Measurements from ENCODE around the gene PDE9A. TPM values are rescaled to one million over a fixed set of nuclear protein-coding genes. Genes with fewer than 3 reads are reported as not detected.

Gene PDE9A
- polyA plus RNA-seq, 1 experiment = 0.09 TPM

DNA sequence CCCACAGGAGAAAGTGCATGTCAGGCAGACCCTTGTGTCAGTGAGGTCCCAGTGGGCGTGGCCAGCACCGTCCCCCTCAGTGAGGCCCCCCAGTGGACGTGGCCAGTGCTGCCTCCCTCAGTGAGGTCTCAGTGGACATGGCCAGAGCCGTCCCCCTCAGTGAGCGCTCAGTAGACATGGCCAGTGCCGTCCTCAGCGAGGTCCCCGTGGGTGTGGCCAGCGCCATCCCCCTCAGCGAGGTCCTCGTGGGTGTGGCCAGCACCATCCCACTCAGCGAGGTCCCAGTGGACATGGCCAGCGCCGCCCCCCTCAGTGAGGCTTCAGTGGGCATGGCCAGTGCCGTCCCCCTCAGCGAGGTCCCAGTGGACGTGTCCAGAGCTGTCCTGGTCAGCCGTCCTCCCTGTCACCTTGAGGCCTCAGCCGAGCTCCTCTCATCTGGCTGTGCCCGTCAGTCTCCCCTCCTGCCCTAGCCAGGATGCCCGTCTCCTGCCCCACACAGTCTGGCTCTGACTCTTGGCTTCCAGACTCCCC, 35.5 kb downstream of the PDE9A start:
- no peaks in the 10 kb centered on the region for H3K36me3 ChIP-seq (ENCODE audit: control insufficient read depth, insufficient read depth, low read length)
- ChIA-PET POLR2A (no interaction called here), CTCF (no interaction called here)
- TF ChIP-seq, protein P1, sequence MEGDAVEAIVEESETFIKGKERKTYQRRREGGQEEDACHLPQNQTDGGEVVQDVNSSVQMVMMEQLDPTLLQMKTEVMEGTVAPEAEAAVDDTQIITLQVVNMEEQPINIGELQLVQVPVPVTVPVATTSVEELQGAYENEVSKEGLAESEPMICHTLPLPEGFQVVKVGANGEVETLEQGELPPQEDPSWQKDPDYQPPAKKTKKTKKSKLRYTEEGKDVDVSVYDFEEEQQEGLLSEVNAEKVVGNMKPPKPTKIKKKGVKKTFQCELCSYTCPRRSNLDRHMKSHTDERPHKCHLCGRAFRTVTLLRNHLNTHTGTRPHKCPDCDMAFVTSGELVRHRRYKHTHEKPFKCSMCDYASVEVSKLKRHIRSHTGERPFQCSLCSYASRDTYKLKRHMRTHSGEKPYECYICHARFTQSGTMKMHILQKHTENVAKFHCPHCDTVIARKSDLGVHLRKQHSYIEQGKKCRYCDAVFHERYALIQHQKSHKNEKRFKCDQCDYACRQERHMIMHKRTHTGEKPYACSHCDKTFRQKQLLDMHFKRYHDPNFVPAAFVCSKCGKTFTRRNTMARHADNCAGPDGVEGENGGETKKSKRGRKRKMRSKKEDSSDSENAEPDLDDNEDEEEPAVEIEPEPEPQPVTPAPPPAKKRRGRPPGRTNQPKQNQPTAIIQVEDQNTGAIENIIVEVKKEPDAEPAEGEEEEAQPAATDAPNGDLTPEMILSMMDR (IDR thresholded peaks at IDR 0.05; ENCODE audit: insufficient read depth, low read depth, low read length) = no peak
- H3K4me3 ChIP-seq (ENCODE audit: low read depth, low read length) = no peak overlapping the region
- DNase-seq (ENCODE audit: low read depth) = no peak
- no peaks in the 10 kb centered on the region for H3K27me3 ChIP-seq (ENCODE audit: control insufficient read depth, insufficient read depth, low read length)

DNA sequence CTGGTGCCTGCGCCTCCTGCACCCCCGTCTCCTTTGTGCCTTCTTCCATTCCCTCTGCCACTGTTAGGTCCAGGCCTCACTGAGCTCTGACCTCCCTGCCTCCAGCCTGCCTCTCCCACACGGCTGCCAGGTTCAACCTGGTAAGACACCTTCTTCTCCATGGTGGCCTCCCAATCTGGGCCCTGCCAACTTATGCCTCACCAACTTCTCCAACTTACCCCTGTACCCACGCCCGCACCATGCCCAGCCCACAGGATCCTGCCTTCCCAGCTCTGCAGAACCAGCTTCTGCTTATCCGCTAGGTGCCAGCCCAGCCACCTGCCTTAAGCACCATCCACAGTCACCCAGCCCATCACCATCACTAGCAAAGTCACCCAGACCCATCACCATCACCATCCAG, 37.2 kb downstream of the PDE9A start:
- CTCF ChIA-PET = no interaction called here
- Histone ChIP-seq H3K4me3 (ENCODE audit: low read depth, low read length) (no peak overlapping the region), H3K36me3 (ENCODE audit: control insufficient read depth, insufficient read depth, low read length) (no peaks in the 10 kb centered on the region), H3K27me3 (ENCODE audit: control insufficient read depth, insufficient read depth, low read length) (no peaks in the 10 kb centered on the region)
- DNase-seq (ENCODE audit: low read depth) = no peak
- POLR2A ChIA-PET = no interaction called here
- TF ChIP-seq, protein P1 (IDR thresholded peaks at IDR 0.05; ENCODE audit: insufficient read depth, low read depth, low read length) = no peak

DNA sequence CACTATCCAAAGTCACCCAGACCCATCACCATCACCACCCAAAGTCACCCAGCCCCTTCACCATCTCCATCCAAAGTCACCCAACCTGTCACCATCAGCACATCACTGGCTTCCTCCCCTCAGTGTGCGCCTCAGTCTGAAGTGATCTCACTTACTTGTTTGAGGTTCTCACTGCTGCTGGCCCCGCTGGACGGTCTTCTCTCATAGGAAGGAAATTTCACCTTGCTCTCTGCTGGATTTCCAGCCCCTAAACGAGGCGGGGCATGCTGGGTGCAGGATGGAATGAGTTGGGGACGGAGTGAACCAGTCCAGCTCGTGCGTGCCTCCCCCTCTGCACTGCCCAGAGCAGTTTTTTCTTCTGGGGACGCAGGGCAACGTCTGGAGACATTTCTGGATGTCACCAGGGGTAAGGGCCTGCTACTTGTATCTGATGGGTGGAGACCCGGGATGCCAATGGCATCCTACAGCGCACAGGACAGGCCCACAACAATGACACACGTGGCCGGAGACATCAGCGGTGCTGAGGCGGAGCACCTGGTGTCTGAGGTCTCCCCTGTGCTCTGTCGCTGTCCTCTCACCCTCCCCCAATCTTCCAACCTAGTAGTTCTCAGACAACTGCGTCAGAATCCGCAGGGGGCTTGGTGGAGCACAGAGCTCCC, 38.6 kb downstream of the PDE9A start:
- POLR2A ChIA-PET = no interaction called here
- Histone ChIP-seq H3K4me3 (ENCODE audit: low read depth, low read length) (no peak overlapping the region), H3K27me3 (ENCODE audit: control insufficient read depth, insufficient read depth, low read length) (no peaks in the 10 kb centered on the region), H3K36me3 (ENCODE audit: control insufficient read depth, insufficient read depth, low read length) (no peaks in the 10 kb centered on the region)
- TF ChIP-seq, protein P1 (IDR thresholded peaks at IDR 0.05; ENCODE audit: insufficient read depth, low read depth, low read length) = no peak
- CTCF ChIA-PET = no interaction called here
- no peak for DNase-seq (ENCODE audit: low read depth)

DNA sequence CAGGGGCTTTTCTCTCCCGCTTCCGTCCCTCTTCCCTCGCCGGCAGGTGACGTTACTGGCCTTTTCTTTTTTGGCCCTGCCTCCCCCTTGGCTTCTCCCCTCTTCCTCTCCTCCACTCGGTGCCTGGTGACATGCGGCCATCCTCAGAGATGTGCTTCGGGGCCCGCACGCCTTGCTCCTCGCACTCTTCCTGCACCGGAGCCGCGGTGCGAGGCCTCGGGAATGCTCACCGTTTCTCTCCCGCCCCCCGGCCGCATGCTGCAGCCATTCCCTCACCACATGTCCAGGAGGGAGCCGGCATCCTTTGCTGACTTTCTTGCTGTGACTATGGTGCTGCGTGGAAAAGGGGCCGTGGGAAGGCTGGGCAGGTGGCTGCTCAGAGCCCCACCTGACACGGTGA, 39.3 kb downstream of the PDE9A start:
- DNase-seq (ENCODE audit: low read depth) = no peak
- no peak overlapping the region for H3K4me3 ChIP-seq (ENCODE audit: low read depth, low read length)
- CTCF ChIA-PET = no interaction called here
- POLR2A ChIA-PET = no interaction called here
- TF ChIP-seq, protein P1 (IDR thresholded peaks at IDR 0.05; ENCODE audit: insufficient read depth, low read depth, low read length) = no peak
- no peaks in the 10 kb centered on the region for H3K27me3 ChIP-seq (ENCODE audit: control insufficient read depth, insufficient read depth, low read length)
- H3K36me3 ChIP-seq (ENCODE audit: control insufficient read depth, insufficient read depth, low read length) = no peaks in the 10 kb centered on the region

DNA sequence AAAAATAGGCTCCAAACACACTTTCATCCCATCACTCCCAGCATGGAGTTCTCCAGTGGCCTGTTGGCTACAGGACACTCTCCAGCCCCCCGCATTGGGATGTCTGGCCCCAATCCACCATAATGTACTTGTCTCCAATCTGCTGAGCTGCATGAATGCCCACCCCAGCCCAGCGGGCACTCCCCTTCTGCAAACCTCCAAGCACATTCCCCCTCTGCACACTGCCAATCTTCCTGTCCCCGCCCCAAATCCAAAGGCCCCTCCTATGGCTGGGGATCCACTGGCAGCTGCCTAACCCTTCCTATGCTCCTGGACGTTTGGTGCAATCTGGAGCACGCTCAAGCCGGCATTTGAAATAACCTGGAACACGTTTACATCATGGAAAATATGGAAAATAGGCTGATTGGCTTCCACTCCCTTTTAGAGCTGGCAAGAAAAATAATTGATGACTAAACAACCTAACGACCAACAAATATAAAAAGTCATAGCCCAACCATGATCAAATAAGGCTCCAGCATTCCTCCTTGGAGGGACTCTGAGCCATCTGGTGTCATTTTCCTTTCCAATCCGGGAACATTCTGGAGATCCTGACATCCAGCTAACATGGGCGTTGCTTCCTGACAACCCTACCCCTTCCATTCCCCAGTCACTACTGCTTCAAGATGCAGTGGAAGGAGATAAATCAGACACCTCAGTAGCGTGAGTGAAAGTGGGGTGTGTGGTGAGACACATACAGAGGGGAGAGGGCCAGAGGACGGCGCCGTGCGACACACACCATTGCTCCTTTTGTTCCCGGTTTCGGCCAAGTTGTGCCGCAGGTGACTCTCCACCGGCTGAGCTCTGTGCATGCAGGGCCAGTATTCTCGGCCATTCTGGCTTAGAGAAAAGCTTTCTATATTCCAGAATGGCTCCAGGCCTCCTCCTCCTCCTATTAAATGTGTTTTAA, 41.6 kb downstream of the PDE9A start:
- no peaks in the 10 kb centered on the region for H3K36me3 ChIP-seq (ENCODE audit: control insufficient read depth, insufficient read depth, low read length)
- ChIA-PET POLR2A (no interaction called here), CTCF (no interaction called here)
- no peaks in the 10 kb centered on the region for H3K27me3 ChIP-seq (ENCODE audit: control insufficient read depth, insufficient read depth, low read length)
- TF ChIP-seq, protein P1 (IDR thresholded peaks at IDR 0.05; ENCODE audit: insufficient read depth, low read depth, low read length) = no peak
- no peak overlapping the region for H3K4me3 ChIP-seq (ENCODE audit: low read depth, low read length)
- no peak for DNase-seq (ENCODE audit: low read depth)
